Measurements from ENCODE around the gene TMEM203. TPM values are rescaled to one million over a fixed set of nuclear protein-coding genes. Genes with fewer than 3 reads are reported as not detected.
A peak's percentile ranks its signal among the peaks of the same experiment; 100 is the strongest.

The TMEM203 gene
- total and polyA plus RNA-seq, 2 of the 13 experiments (the other 11 are each of a cell fraction or from before 2014, with no cell fraction given), result 23.4 to 36.7 TPM

DNA sequence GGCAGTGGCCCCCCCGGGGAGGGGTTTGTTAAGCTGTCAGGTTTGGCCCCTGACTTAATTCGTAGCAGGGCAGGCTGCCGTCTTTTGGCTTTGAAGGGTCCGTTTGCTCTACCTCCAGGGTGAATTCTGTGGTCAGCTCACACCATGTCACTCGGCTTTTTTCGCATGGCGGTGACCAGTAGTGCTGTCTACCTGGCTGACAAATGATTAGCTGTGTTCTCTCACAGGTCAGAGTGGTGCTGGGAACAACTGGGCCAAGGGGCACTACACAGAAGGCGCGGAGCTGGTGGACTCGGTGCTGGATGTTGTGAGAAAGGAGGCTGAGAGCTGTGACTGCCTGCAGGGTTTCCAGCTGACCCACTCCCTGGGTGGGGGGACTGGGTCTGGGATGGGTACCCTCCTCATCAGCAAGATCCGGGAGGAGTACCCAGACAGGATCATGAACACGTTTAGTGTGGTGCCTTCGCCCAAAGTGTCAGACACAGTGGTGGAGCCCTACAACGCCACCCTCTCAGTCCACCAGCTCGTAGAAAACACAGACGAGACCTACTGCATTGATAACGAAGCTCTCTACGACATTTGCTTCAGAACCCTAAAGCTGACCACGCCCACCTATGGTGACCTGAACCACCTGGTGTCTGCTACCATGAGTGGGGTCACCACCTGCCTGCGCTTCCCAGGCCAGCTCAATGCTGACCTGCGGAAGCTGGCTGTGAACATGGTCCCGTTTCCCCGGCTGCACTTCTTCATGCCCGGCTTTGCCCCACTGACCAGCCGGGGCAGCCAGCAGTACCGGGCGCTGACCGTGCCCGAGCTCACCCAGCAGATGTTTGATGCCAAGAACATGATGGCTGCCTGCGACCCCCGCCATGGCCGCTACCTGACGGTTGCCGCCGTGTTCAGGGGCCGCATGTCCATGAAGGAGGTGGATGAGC is 37.1 kb upstream of the TMEM203 start (continued):
- no peak for TF ChIP-seq KDM4B (CRISPR knock-in tag; IDR thresholded peaks at IDR 0.05)
- no peak for TF ChIP-seq ZNF878 (CRISPR knock-in tag; IDR thresholded peaks at IDR 0.05)
- TF ChIP-seq REPIN1 (CRISPR knock-in tag; IDR thresholded peaks at IDR 0.05; ENCODE audit: borderline replicate concordance, low read depth), result no peak
- TF ChIP-seq, protein P1, sequence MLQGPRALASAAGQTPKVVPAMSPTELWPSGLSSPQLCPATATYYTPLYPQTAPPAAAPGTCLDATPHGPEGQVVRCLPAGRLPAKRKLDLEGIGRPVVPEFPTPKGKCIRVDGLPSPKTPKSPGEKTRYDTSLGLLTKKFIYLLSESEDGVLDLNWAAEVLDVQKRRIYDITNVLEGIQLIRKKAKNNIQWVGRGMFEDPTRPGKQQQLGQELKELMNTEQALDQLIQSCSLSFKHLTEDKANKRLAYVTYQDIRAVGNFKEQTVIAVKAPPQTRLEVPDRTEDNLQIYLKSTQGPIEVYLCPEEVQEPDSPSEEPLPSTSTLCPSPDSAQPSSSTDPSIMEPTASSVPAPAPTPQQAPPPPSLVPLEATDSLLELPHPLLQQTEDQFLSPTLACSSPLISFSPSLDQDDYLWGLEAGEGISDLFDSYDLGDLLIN (CRISPR knock-in tag; IDR thresholded peaks at IDR 0.05; ENCODE audit: borderline replicate concordance), result no peak
- no peak for TF ChIP-seq ZFP1 (CRISPR knock-in tag; IDR thresholded peaks at IDR 0.05)
- no peak for TF ChIP-seq U2AF2 (IDR thresholded peaks at IDR 0.05; ENCODE audit: low read depth, low read length)
- no peak for TF ChIP-seq ZNF703 (CRISPR knock-in tag; IDR thresholded peaks at IDR 0.05; ENCODE audit: borderline replicate concordance)
- no peak for TF ChIP-seq TEAD2 (CRISPR knock-in tag; IDR thresholded peaks at IDR 0.05)
- TF ChIP-seq SPEN (CRISPR knock-in tag; IDR thresholded peaks at IDR 0.05; ENCODE audit: low read depth), result no peak
- TF ChIP-seq CENPX (CRISPR knock-in tag; IDR thresholded peaks at IDR 0.05), result no peak
- TF ChIP-seq, protein P2, sequence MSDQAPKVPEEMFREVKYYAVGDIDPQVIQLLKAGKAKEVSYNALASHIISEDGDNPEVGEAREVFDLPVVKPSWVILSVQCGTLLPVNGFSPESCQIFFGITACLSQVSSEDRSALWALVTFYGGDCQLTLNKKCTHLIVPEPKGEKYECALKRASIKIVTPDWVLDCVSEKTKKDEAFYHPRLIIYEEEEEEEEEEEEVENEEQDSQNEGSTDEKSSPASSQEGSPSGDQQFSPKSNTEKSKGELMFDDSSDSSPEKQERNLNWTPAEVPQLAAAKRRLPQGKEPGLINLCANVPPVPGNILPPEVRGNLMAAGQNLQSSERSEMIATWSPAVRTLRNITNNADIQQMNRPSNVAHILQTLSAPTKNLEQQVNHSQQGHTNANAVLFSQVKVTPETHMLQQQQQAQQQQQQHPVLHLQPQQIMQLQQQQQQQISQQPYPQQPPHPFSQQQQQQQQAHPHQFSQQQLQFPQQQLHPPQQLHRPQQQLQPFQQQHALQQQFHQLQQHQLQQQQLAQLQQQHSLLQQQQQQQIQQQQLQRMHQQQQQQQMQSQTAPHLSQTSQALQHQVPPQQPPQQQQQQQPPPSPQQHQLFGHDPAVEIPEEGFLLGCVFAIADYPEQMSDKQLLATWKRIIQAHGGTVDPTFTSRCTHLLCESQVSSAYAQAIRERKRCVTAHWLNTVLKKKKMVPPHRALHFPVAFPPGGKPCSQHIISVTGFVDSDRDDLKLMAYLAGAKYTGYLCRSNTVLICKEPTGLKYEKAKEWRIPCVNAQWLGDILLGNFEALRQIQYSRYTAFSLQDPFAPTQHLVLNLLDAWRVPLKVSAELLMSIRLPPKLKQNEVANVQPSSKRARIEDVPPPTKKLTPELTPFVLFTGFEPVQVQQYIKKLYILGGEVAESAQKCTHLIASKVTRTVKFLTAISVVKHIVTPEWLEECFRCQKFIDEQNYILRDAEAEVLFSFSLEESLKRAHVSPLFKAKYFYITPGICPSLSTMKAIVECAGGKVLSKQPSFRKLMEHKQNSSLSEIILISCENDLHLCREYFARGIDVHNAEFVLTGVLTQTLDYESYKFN (CRISPR knock-in tag; conservative IDR thresholded peaks at IDR 0.05), result peak; percentile 30; the same call in 1 of the 2 replicates
- TF ChIP-seq NR1H2 (CRISPR knock-in tag; IDR thresholded peaks at IDR 0.05; ENCODE audit: borderline replicate concordance, low read depth), result 0 out of 2 replicates have a peak, but pooled peaks have one; percentile 15
- TF ChIP-seq, protein P3, sequence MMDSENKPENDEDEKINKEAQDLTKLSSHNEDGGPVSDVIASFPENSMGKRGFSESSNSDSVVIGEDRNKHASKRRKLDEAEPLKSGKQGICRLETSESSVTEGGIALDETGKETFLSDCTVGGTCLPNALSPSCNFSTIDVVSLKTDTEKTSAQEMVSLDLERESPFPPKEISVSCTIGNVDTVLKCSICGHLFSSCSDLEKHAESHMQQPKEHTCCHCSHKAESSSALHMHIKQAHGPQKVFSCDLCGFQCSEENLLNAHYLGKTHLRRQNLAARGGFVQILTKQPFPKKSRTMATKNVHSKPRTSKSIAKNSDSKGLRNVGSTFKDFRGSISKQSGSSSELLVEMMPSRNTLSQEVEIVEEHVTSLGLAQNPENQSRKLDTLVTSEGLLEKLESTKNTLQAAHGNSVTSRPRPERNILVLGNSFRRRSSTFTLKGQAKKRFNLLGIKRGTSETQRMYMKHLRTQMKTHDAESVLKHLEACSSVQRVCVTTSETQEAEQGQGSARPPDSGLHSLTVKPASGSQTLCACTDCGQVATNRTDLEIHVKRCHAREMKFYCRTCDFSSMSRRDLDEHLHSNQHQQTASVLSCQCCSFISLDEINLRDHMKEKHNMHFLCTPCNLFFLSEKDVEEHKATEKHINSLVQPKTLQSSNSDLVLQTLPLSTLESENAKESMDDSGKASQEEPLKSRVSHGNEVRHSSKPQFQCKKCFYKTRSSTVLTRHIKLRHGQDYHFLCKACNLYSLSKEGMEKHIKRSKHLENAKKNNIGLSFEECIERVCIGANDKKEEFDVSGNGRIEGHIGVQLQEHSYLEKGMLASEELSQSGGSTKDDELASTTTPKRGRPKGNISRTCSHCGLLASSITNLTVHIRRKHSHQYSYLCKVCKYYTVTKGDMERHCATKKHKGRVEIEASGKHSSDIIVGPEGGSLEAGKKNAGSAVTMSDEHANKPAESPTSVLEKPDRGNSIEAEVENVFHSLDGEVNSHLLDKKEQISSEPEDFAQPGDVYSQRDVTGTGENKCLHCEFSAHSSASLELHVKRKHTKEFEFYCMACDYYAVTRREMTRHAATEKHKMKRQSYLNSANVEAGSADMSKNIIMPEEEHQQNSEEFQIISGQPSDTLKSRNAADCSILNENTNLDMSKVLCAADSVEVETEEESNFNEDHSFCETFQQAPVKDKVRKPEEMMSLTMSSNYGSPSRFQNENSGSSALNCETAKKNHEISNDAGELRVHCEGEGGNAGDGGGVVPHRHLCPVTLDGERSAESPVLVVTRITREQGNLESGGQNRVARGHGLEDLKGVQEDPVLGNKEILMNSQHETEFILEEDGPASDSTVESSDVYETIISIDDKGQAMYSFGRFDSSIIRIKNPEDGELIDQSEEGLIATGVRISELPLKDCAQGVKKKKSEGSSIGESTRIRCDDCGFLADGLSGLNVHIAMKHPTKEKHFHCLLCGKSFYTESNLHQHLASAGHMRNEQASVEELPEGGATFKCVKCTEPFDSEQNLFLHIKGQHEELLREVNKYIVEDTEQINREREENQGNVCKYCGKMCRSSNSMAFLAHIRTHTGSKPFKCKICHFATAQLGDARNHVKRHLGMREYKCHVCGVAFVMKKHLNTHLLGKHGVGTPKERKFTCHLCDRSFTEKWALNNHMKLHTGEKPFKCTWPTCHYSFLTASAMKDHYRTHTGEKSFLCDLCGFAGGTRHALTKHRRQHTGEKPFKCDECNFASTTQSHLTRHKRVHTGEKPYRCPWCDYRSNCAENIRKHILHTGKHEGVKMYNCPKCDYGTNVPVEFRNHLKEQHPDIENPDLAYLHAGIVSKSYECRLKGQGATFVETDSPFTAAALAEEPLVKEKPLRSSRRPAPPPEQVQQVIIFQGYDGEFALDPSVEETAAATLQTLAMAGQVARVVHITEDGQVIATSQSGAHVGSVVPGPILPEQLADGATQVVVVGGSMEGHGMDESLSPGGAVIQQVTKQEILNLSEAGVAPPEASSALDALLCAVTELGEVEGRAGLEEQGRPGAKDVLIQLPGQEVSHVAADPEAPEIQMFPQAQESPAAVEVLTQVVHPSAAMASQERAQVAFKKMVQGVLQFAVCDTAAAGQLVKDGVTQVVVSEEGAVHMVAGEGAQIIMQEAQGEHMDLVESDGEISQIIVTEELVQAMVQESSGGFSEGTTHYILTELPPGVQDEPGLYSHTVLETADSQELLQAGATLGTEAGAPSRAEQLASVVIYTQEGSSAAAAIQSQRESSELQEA (CRISPR knock-in tag; IDR thresholded peaks at IDR 0.05; ENCODE audit: not compliant biosample characterization), result no peak
